Sigmoid colon (tissue), 4 donors: ENCODE measurements around the gene TMEM200C.

Experiments used
- CTCF ChIP-seq, 4 experiments: fragments of 450-650 bp in 3 of 4; fragments of 200-600 bp in 1 of 4; IDR thresholded peaks; one replicate each; pipeline ENCODE4 v1.5.1; 2016 to 2019; ENCODE audit warnings: antibody characterized with exemption in 4 of 4, mild to moderate bottlenecking in 3 of 4, moderate library complexity in 2 of 4
- EP300 ChIP-seq, 4 donors: sonication (generic); formaldehyde crosslinking; IDR thresholded peaks; one replicate each; pipeline ENCODE4 v1.6.1; 2017; ENCODE audit warnings: antibody characterized with exemption in 4 of 4
- POLR2A ChIP-seq, 2 donors: fragments of 450-650 bp; IDR thresholded peaks; one replicate each; pipeline ENCODE4 v1.6.1; 2016; ENCODE audit warnings: antibody characterized with exemption in 2 of 2, mild to moderate bottlenecking in 2 of 2, moderate library complexity in 2 of 2
- POLR2AphosphoS5 ChIP-seq, 4 donors: sonication (generic); formaldehyde crosslinking; IDR thresholded peaks; one replicate each; pipeline ENCODE4 v1.6.1; 2017; ENCODE audit warnings: antibody characterized with exemption in 4 of 4

DNA sequence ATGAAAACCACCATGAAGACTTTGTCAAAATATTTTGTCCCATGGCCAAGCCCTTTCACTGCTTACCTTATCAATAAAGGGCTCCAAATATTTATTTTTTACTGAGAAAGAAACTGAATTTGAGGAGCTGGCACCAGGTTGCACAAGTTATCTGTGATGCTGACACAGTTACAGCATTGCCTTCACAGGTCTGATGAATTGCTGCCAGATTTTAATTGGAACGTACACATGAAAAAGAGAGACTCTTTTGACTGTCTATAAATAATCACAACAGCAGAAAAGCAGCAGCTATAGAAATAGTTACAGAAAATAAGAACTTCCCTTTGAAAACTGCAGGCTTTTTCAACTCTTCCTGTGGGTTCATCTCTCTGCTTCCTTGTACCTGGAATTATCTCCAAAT is 23.9 kb downstream of the TMEM200C start:
- no peak for TF ChIP-seq POLR2A (IDR thresholded peaks at IDR 0.05)
- TF ChIP-seq CTCF (IDR thresholded peaks at IDR 0.05), result no peak
- no peak for TF ChIP-seq EP300 (IDR thresholded peaks at IDR 0.05)
- no peak for TF ChIP-seq POLR2AphosphoS5 (IDR thresholded peaks at IDR 0.05)
